GM20000 (cell line): ENCODE data around the gene PCGF3.

Experiments used
- DNase-seq: peaks from one replicate; pipeline ENCODE4 v3.0.0; 2012; ENCODE audit warnings: low spot score
- TF ChIP-seq, protein P1 (sequence below): IDR thresholded peaks from 2 replicates; pipeline ENCODE4 v1.5.1; 2012; ENCODE audit warnings: mild to moderate bottlenecking, control low read depth; ENCODE audit errors: extremely low read depth, missing control alignments

PCGF3 gene

GRCh38 chr4:710916-711315 lies 5.3 kb downstream of the PCGF3 start:
- no peak for DNase-seq
- TF ChIP-seq, protein P1, sequence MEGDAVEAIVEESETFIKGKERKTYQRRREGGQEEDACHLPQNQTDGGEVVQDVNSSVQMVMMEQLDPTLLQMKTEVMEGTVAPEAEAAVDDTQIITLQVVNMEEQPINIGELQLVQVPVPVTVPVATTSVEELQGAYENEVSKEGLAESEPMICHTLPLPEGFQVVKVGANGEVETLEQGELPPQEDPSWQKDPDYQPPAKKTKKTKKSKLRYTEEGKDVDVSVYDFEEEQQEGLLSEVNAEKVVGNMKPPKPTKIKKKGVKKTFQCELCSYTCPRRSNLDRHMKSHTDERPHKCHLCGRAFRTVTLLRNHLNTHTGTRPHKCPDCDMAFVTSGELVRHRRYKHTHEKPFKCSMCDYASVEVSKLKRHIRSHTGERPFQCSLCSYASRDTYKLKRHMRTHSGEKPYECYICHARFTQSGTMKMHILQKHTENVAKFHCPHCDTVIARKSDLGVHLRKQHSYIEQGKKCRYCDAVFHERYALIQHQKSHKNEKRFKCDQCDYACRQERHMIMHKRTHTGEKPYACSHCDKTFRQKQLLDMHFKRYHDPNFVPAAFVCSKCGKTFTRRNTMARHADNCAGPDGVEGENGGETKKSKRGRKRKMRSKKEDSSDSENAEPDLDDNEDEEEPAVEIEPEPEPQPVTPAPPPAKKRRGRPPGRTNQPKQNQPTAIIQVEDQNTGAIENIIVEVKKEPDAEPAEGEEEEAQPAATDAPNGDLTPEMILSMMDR = no peak

GRCh38 chr4:712093-712492 lies 6.5 kb downstream of the PCGF3 start:
- DNase-seq = no peak
- TF ChIP-seq, protein P1 = no peak

GRCh38 chr4:712916-713632 lies 7.4 kb downstream of the PCGF3 start:
- no peak for DNase-seq
- TF ChIP-seq, protein P1 = no peak

GRCh38 chr4:714087-714486 lies 8.5 kb downstream of the PCGF3 start:
- TF ChIP-seq, protein P1 = no peak
- DNase-seq = no peak

GRCh38 chr4:717601-718320 lies 12.1 kb downstream of the PCGF3 start:
- no peak for DNase-seq

DNA sequence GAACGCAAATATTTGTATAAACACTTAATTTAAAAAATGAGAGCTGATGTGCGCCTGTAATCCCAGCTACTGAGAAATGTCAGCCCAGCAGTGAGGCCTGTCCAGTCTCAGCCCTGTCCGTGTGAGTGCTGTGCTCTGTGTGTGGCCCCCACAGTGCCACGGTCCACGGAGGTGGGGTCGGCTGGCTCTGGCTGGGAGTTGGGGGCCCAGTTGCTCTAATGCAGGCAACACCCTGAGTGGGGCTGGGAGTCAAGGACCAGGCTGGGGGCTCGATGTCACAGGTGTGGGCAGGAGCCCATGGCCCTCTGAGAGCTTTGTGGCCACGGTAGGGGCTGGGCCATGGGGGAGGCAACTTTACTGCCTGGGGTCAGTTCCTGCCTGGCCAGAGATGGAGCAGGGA lies 12.8 kb downstream of the PCGF3 start:
- TF ChIP-seq, protein P1 = no peak
- DNase-seq = no peak

More at GRCh38 chr4:717601-718320, 12.1 kb downstream of the PCGF3 start:
- TF ChIP-seq, protein P1 = no peak

GRCh38 chr4:720111-720860 lies 14.7 kb downstream of the PCGF3 start:
- DNase-seq = no peak
- TF ChIP-seq, protein P1 = no peak
